GDM1 (cell line): Measurements from ENCODE around the gene COQ4.
"Not testable (repeated sequence)": the region's sequence is repeated elsewhere in the genome, so short reads cannot be mapped to it uniquely, and the experiment has no call there.

ENCODE experiments used
- DNase-seq: peaks from one replicate; lab custom pipeline; 2025; lab: John Stamatoyannopoulos, UW

Gene COQ4

DNA sequence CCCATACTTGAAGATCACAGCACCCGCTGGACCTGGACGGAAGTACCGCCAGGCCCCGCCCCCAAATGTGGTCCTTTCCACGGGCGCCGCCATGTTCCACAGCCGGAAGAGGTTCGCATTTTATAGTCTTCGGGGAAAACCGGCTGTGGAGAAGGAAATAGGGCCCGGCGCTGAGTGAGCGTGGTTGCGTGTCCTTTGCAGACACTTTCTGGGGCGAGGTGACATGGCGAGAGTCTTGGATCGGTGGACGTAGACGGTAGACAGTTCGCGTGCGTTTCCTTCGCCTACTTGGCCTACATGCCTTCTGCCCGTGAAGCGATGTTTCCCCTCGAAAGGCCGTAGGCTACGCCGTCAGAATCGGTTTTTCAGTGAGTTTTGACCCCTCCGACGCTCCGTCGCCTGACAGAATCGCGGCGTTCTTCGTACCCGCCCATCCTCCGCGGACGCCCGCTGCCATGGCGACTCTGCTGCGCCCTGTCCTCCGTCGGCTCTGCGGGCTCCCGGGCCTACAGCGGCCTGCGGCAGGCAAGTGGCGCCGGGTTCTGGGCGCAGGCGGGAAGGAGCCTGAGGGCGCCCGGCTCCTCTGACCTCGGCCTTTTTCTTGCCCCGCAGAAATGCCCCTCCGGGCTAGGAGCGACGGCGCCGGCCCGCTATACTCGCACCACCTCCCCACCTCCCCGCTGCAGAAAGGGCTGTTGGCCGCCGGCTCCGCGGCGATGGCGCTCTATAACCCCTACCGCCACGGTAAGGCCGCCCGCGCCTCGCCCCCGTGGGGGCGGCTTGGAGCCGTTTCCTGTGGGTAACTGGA lies at the start of gene COQ4, which contains the start of gene TRUB2:
COQ4 (plus strand) TSS at position 436 of the 808 bp plus-strand sequence; CDS start at position 456, 20 bp downstream.
TRUB2 (minus strand) TSS at position 44 of the 808 bp plus-strand sequence; CDS start at position 5, 39 bp downstream.
- DNase-seq, result peak; percentile 88

DNA sequence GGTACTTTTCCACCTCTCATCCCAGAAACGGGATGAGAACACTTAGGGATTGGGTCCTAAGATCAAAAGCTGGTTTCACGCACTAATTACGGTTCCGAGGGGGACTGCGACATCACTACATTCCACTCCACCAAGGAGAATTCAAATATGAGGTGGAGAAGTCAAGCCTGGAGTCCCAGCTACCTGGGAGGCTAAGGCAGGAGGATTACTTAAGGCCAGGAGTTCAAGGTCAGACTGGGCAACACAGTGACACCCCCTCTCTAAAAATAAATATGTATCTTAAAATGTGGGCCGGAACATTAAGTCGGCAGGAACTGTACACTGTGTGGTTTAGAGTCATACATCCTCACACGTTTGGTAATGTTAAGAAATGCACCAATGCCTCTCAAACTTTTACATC lies 48.4 kb upstream of the COQ4 start:
- no peak for DNase-seq

DNA sequence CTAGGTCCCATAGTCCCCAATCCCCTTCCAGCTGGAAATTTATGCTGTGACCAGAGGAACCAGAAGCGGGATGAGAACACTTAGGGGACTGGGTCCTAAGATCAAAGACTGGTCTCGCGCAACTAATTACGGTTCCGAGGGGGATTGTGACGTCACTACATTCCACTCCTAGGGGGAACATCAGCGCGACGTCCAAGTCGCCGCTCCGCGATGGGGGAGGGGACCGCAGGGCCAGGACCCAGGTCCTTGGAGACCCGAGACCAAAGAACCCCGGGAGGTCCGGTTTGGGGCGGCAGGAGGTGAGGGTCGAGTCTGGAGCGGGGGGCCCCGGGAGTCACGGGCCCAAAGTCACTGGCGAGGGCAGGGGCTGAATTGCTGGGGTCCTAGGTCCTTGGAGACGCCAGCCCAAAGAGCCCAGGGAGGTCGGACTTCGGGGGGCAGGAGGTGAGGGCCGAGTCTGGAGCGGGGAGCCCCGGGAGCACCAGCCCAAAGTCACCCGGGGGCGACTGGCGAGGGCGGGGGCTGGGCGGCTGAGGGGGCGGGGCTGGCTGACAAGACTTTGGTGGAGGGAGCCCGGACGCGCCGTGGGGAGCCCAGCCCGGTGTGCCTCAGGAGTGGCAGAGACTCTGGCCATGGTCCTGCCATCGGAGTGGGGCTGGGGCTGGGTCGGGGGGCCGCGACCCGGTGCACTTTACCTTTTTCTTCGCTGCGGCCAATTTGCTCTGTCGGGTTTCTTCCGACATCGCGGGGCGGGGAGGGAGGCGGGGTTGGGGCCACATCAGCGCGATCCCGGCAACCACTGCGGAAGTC lies 47.2 kb upstream of the COQ4 start, which contains the start of gene GOLGA2:
GOLGA2 (minus strand) TSS at position 810 of the 810 bp plus-strand sequence; CDS start at position 779, 31 bp downstream.
- DNase-seq, result no peak

DNA sequence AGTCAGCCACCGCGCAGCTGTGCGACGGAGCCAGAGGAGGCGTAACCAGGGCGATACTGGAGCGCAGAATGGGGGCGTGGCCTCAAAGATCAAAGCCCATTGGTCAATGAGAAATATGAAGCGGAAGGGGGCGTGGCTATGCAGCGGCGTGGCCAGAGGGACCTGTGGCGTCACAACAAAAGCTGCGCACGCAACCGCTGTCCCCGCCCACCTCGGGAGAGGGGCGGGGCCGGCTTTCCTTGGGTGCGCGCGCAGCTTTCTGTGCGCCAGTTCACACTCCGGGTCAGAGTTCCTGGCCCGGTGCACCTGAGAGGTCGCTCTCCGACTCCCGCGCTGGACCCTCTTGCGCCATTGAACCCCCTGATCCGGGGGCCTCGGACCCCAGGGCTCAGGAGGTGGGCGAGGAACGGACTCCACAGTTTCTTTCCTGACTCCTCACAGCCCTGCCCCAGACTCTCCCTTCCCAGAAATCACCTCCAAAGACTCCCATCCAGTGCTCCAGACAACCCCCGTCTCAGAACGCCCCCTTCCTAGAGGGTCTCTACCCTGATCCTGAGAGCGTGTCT lies 46.5 kb upstream of the COQ4 start, which contains the start of gene SWI5:
SWI5 (plus strand) TSS at position 269 of the 566 bp plus-strand sequence.
- DNase-seq, result peak; percentile 99

DNA sequence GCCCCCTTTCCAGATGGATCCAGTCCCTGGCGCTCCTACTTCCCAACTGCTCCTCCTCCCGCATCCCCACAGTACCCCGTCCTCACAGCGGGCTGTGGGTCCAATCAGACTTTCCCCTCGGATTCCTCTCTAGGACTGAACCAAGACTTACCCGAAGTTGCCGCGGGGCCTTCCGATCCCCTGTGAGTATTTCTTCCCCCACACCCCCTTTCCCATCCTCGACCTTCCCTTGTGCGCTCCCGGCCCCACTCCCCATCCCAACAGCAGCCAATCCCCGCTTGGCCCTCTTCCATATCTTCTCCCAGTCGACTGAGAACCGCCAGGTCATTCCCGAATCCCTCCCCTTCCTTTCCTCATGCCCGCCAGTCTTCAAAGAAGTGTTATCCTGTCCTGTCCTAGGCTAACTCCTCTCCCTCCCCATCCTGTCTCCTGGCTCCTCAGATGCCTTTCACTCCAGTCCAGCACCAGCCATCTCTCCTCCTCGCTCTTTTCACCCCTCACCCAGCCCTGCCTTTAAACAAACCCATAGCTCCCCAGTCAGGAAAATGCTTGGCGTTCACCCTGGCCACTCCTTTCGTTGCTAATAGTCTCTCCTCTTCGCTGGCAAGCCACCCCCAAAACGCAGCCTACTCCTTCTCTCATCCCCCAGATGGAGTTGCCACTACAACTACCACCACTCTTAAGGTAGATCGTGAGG lies 45.9 kb upstream of the COQ4 start:
- no peak for DNase-seq

DNA sequence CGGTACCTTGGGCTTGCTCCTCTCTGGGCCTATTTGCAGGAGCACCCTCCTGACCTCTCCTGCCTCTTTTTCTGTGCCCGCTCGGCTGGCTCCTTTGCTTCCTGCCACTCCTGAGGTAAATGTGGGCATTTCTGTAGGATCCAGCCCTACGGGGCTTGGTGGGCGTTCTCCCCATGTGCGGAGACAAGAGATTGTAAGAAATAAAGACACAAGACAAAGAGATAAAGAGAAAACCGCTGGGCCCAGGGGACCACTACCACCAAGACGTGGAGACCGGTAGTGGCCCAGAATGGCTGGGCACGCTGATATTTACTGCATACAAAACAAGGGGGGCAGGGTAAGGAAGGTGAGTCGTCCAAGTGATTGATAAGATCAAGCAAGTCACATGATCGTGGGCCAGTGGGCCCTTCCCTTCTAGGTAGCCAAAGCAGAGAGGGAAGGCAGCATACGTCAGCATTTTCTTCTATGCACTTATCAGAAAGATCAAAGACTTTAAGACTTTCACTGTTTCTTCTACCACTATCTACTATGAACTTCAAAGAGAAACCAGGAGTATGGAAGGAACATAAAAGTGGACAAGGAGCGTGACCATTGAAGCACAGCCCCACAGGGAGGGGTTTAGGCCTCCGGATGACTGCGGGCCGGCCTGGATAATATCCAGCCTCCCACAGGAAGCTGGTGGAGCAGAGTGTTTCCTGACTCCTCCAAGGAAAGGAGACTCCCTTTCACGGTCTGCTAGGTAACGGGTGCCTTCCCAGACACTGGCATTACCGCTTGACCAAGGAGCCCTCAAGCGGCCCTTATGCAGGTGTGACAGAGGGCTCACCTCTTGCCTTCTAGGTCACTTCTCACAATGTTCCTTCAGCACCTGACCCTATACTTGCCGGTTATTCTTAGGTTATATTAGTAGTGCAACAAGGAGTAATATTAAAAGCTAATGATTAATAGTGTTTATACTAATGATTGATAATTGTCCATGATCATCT lies 43.3 kb upstream of the COQ4 start:
- not testable (repeated sequence) for DNase-seq

DNA sequence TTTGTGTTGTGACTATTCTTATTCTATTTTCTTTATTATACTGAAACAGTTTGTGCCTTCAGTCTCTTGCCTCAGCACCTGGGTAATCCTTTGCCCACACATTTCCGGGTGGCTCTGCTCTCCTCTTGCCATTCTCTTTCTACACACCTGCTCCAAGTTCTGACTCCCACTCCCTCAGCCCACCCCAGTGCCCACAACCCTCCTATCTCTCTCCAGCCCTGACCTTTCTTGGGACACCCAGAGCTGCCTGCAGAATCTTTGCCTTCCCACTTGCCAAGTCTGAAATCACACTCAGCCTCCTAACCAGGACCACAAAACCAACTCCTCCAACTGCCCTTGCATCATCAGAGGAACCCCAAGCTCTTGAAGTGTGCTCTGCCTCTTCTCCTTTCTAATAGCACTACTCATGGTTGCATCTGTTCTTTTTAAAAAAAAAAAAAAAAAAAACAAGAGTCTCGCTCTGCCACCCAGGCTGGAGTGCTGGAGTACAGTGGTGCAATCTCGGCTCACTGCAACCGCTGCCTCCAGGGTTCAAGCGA lies 42.5 kb upstream of the COQ4 start:
- DNase-seq, result no peak

DNA sequence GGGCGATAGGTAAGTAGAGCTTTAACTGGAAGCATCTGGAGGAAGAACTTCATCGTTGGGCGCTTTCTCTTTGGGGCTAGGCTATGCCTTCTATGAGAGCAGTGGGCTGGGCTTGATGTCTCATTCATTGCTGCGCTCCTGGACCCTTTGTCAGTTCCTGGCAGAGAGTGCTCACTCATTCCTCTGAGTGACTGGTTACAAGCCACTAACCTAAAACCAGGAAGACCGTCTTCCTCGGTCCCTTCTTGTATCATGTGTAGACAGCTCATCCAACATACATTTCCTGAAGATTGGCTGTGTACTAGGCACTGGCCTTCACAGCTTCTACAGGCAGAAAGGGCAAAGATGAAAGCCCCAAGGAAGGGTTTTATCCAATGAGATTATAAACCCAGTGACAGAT lies 40.1 kb upstream of the COQ4 start:
- DNase-seq, result no peak

DNA sequence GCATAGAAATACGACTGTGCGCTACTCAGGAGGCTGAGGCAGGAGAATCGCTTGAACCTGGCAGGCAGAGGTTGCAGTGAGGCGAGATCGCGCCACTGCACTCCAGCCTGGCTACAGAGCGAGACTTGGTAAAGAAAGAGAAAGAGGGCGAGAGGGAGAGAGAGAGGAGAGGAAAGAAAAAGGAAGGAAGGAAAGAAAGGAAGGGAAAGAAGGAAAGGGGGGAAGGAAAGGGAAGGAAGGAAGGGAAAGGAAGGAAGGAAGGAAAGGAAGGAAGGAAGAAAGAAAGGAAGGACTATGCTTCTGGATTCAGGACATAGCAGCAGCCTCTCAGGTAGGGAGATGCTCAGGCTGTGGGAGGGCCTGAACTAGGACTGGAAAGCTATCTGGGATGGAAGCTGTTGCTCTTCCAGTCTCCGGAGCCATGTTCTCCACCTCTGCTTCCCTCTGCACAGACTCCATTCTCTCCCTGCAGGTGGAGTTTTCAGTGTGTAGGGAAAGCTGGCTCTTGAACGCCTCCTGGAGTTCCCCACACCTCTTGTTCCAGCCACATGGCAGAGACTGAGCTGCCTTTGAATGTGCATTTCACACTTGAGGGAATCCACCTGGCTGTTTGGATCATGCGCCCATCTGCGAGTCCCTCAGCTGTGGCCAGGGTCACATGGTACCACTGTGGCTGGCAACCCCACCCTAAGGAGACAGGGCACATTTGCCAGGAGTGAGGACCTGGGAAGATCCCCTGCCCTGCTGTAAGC lies 37.4 kb upstream of the COQ4 start:
- no peak for DNase-seq

DNA sequence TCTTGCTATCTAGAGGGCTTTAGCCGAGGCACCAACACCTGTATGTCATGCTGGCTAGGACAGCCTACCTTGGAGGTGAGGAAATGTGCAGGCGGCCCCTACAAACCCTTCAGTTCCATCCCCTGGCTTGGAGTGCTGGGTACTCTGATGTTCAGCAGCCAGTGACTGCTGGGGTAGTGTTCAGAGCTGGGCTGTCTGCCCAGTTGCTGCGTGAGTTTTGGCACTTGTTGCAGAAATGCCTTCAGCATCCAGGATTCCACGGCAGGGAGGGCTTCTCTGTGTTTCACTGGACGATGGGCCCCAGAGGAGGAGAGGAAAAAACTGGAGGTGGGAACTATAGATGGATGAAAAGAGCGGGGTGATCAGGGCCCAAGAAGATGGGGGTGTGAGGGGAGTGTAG lies 36.2 kb upstream of the COQ4 start:
- no peak for DNase-seq

DNA sequence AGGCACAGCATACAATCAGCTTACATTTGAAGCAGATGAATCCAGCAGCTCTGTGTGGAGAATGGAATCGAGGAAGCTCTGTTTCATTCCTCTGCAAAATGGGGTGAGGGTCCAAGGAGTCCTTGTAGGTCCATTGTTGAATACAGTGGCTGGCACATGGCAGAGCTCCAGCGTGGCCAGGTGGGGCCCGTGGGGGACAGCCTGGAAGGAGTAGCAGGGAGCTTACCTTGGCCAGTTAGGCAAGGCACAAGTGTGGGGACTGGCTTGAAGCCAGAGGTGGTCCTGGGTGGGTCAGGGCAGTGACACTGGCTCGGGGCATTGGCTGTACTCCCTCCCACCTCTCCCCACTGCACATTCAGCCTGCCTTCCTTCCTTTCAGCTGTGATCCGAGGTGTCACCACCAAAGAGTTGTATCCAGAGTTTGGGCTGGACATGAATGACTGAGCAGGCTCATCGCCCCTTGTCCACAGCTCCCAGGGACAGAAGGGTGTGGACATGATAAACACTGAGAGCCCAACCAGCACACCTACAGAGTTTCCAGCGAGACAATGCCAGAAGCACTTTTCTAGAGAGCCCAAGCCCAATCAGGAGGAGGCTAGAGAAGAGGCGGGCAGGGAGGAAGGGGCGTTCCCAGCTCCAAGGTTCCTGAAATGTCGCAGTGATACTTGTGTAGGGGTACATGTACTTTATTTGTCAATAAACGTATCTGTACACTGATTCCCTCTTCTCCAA lies 34.2 kb upstream of the COQ4 start:
- DNase-seq, result no peak

DNA sequence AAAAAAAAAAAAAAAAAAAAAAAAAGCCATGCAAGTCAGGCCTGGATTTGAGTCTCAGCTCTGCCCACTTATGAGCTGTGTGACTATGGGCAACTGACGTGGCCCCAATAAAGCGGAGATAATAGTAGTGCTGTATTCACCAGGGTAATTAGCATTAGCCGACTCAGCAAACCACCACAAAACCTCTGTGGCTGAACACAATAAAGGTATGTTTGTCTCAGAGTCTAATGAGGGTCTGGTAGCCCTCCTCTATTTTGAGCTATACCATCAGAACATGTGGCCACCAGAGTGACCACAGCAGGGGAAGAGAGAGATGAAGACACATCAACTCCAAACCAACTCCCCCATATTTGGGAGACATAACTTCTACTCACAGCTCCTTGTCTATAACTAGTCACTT lies 30.6 kb upstream of the COQ4 start:
- DNase-seq, result no peak

DNA sequence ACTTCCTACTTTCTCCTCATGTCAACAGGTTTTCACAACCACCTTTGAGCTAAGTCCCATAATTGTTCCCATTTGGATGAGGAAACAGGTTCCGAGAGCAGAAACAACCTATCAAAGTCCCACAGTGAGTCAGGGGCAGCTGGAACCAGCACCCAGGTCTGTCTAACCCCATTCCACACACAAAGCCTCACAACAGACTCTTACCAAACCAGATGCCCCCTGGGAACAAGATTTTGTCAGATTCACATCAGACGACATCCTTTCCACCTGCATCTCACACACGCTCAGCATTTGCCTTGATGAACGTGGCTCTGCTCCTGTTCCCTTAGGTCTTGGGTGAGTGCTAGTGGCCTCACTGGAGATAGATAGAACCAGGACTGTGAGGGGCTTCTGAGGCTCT lies 29.5 kb upstream of the COQ4 start:
- DNase-seq, result no peak

DNA sequence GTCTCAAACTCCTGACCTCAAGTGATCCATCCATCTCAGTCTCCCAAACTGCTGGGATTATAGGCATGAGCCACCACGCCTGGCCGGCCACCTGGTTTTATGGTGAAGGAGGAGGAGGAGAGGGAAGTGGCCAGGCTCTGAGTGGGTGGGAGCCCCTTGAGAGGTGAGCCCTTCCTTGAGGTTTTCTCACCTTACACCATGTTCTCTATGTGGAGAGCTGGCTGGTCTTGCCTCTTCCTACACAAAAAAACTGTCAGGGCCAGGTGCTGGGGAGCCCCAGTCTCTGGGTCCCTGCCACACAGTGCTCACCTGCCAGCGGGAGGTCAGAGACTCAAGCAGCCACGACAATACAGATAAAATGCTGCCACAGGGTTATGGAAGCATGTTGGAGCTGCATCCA lies 28.5 kb upstream of the COQ4 start:
- no peak for DNase-seq

DNA sequence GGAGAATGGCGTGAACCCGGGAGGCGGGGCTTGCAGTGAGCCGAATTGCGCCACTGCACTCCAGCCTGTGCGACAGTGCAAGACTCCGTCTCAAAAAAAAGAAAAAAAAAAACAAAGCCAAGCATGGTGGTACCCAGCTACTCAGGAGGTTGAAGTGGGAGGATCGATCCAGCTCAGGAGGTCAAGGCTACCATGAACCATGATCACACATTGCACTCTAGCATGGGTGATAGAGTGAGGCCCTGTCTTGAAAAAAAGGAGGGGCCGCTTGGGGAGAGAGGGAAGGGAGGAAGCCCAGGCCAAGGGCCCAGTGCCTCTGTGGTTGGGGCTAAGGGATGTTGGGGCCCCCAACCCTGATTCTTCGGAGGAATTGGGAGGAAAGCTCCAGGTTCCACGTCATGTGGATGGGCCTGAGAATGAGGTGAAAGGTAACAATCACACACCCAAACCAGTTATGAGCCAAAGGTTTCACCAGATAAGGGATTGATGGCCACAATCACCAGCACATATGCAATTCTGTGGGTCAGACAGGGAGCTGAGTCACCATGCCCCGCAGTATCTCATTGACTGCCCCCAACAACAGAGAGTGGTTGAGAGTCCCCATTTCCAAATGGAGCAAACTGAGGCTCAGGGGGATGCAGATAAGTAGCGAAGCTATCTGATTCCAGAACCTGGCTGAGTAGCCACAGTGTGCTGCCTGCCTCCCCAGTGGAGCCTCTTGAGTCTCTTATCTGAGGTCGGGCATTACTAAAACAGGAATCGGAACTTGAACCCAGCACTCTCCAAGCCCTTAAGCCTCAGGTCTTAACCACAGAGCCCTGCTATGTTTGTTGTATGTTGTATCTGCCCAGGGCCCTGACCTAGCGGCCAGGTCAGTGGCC lies 26.1 kb upstream of the COQ4 start:
- no peak for DNase-seq

DNA sequence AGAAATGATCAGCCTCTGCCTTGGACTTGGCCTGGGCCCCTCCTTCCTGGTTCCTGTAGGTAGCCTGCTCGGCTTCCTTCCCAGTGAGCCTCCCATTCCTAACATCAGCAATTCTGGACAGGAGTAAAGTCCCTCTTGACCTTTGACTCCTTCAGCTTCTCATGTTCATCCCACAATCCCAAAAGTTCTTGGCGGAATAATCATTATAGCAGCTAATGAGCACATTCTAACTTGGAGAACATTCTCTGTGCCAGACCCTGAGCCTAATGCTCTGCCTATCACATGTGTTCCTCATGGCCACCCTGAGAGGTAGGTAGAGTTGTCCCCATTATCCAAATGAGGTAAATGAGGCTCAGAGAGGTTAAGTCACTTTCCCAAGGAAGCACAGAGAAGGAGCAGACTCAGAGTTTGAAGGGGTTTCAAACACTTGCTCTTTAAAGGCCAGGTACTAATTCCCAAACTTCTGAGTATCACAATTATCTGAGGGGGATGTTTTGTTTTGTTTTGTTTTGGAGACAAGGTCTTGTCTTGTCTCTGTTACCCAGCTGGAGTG lies 25.3 kb upstream of the COQ4 start:
- DNase-seq, result no peak
